Measurements from ENCODE around the gene MMP21. TPM values are rescaled to one million over a fixed set of nuclear protein-coding genes. Genes with fewer than 3 reads are reported as not detected.

The MMP21 gene
- total RNA-seq, 4 donors from 2014 or later, result 0.22 to 0.59 (median 0.30) TPM; not detected in 1

DNA sequence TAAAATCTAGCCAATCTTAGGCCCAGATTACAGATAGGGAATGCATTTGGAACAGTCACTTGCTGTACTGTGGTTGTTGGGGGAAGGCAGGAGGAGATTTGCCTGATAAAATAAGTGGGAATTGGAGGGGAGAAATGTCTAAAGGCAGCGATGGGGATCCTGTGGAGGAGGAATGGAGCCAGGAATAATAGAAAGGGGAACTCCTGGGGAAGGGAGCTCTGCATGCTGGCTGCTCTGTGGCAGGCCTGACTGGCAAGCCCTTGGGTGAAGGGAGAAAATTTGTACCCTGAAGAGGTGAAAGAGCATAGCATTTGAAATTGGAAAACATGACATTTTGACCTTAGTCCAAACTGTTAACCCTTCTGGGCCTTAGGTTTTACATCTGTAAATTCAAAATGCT is 13.7 kb downstream of the MMP21 start:
- H3K4me3 ChIP-seq, result no peak overlapping the region
- no peak for DNase-seq (ENCODE audit: low spot score in 2 of 2)
- H3K9me3 ChIP-seq, result no peaks in the 10 kb centered on the region
- H3K4me1 ChIP-seq, result no peaks in the 10 kb centered on the region
- TF ChIP-seq POLR2A (IDR thresholded peaks at IDR 0.05), result no peak
- TF ChIP-seq EP300 (IDR thresholded peaks at IDR 0.05), result no peak
- TF ChIP-seq, protein P1, sequence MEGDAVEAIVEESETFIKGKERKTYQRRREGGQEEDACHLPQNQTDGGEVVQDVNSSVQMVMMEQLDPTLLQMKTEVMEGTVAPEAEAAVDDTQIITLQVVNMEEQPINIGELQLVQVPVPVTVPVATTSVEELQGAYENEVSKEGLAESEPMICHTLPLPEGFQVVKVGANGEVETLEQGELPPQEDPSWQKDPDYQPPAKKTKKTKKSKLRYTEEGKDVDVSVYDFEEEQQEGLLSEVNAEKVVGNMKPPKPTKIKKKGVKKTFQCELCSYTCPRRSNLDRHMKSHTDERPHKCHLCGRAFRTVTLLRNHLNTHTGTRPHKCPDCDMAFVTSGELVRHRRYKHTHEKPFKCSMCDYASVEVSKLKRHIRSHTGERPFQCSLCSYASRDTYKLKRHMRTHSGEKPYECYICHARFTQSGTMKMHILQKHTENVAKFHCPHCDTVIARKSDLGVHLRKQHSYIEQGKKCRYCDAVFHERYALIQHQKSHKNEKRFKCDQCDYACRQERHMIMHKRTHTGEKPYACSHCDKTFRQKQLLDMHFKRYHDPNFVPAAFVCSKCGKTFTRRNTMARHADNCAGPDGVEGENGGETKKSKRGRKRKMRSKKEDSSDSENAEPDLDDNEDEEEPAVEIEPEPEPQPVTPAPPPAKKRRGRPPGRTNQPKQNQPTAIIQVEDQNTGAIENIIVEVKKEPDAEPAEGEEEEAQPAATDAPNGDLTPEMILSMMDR (IDR thresholded peaks at IDR 0.05), result no peak
- H3K36me3 ChIP-seq, result peaks cover 8 to 99% (median 9%) of the 10 kb centered on the region in 3 donors
- H3K27ac ChIP-seq, result no peak overlapping the region
- WGBS, 2 donors, result 25 to 42% methylated on average over 1 of the region's 1 CpG
- H3K27me3 ChIP-seq, result no peaks in the 10 kb centered on the region

DNA sequence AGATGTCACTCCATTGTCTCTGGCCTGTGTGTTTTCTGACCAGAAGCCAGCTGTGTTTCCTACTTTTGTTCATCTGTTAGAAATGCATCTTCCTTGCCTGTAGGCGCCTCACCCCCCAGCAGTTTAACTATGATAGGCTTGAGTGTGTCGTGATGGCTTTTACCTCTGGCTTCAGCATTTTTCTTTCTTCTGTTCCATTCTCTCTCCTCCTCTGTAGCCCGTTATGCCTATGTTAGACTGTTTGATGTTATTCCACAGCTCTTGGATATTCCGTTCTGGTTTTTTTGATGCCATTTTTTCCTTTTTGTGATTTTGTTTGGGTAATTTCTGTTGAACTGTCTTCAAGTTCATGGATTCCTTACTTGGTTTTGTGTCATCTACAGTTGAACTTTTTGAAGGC is 17.9 kb downstream of the MMP21 start:
- WGBS, 2 donors, result 77 to 79% methylated on average over 4 of the region's 4 CpGs
- no peak for DNase-seq (ENCODE audit: low spot score in 2 of 2)
- TF ChIP-seq EP300 (IDR thresholded peaks at IDR 0.05) (no peak), POLR2A (IDR thresholded peaks at IDR 0.05) (no peak)
- TF ChIP-seq, protein P1 (IDR thresholded peaks at IDR 0.05), result no peak
- H3K36me3 ChIP-seq, result peaks cover 3 to 99% (median 9%) of the 10 kb centered on the region in 3 donors
- no peaks in the 10 kb centered on the region for H3K27me3 ChIP-seq
- H3K4me1 ChIP-seq, result no peaks in the 10 kb centered on the region
- H3K27ac ChIP-seq, result no peak overlapping the region
- H3K9me3 ChIP-seq, result no peaks in the 10 kb centered on the region
- H3K4me3 ChIP-seq, result no peak overlapping the region

DNA sequence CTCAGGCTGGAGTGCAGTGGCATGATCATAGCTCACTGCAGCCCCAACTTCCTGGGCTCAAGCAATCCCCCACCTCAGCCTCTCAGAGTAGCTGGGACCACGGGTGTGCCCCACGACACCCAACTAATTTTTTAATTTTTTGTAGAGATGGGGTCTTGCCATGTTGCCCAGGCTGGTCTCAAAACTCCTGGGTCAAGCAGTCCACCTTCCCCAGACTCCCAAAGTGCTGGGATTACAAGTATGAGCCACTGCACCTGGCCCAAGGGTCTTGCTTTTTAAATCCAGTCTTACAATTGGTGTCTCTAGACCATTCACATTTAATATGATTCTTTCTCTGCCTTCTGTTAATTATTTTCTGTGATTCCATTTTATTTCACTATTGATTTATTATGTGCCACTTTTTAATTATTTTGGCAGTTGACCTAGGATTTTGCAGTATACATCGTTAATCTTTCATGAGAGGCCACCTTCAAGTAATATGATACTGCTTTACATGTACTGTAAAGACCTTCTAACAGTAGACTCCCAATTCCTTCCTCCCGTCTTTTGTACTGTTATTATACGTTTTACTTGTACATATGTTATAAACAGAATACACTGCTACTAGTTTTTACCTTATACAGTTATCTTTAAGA is 18.7 kb downstream of the MMP21 start:
- WGBS, 2 donors, result 89 to 91% methylated on average over 5 of the region's 5 CpGs

DNA sequence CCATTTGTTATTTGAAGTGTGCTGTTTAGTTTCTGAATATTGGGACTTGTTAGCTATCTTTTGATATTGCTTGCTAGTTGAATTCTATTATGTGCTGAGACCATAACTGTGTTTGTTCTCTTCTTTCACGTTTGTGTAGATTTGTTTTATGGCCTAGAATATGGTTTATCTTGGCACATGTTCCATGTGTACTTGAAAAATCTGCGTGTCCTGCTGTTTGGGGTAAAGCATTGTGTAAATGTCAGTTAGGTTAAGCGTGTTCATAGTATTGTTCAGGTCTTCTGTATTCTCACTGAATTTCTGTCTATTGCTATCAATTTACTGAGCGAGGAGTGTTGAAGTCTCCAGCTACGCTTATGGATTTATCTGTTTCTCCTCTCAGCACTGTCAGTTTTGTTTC is 19.4 kb downstream of the MMP21 start:
- DNase-seq (ENCODE audit: low spot score in 2 of 2), result no peak
- no peaks in the 10 kb centered on the region for H3K4me1 ChIP-seq
- 70 to 73% methylated on average over 5 of the region's 5 CpGs for WGBS, 2 donors
- TF ChIP-seq, protein P1 (IDR thresholded peaks at IDR 0.05), result no peak
- no peak for TF ChIP-seq POLR2A (IDR thresholded peaks at IDR 0.05)
- no peak for TF ChIP-seq EP300 (IDR thresholded peaks at IDR 0.05)
- no peaks in the 10 kb centered on the region for H3K27me3 ChIP-seq
- H3K27ac ChIP-seq, result no peak overlapping the region
- no peaks in the 10 kb centered on the region for H3K9me3 ChIP-seq
- H3K36me3 ChIP-seq, result peaks cover 3 to 99% (median 15%) of the 10 kb centered on the region in 3 donors
- no peak overlapping the region for H3K4me3 ChIP-seq

More for the DNA sequence above, 18.7 kb downstream of the MMP21 start:
- H3K4me3 ChIP-seq, result no peak overlapping the region
- TF ChIP-seq POLR2A (IDR thresholded peaks at IDR 0.05) (no peak), EP300 (IDR thresholded peaks at IDR 0.05) (no peak)
- TF ChIP-seq, protein P1 (IDR thresholded peaks at IDR 0.05), result no peak
- no peaks in the 10 kb centered on the region for H3K9me3 ChIP-seq
- peaks cover 3 to 99% (median 10%) of the 10 kb centered on the region in 3 donors for H3K36me3 ChIP-seq
- no peaks in the 10 kb centered on the region for H3K27me3 ChIP-seq
- DNase-seq (ENCODE audit: low spot score in 2 of 2), result no peak
- no peak overlapping the region for H3K27ac ChIP-seq
- H3K4me1 ChIP-seq, result no peaks in the 10 kb centered on the region

DNA sequence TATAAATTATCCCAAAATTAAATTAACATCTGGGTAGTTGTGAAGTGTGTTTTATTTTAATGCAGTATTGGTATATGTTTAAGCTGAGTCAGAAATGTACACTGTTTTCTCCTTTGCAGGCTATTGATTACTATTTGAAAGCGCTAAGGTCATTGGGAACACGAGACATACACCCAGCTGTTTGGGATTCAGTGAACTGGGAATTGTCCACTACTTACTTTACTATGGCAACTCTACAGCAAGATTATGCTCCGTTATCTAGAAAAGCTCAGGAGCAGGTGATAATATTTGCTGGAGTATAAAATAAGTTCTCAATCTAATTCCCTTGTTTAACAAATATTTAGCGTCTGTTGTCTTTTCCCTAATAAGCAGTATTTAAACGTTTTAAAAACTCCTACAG is 28.2 kb downstream of the MMP21 start:
- no peaks in the 10 kb centered on the region for H3K27me3 ChIP-seq
- peaks cover 0 to 98% (median 19%) of the 10 kb centered on the region in 3 donors for H3K36me3 ChIP-seq
- WGBS, 2 donors, result 90 to 91% methylated on average over 5 of the region's 5 CpGs
- H3K27ac ChIP-seq, result no peak overlapping the region
- DNase-seq (ENCODE audit: low spot score in 2 of 2), result no peak
- no peaks in the 10 kb centered on the region for H3K9me3 ChIP-seq
- H3K4me3 ChIP-seq, result no peak overlapping the region
- no peaks in the 10 kb centered on the region for H3K4me1 ChIP-seq
- TF ChIP-seq POLR2A (IDR thresholded peaks at IDR 0.05) (no peak), EP300 (IDR thresholded peaks at IDR 0.05) (no peak)
- TF ChIP-seq, protein P1 (IDR thresholded peaks at IDR 0.05), result no peak

Data from tibial nerve (tissue), 4 donors.